Adrenal gland (tissue), 5 donors: ENCODE data around the gene BAHCC1.

Experiments
- POLR2A ChIP-seq, 2 donors: fragments of 450-650 bp; IDR thresholded peaks; one replicate each; pipeline ENCODE4 v1.6.1; 2017; ENCODE audit warnings: antibody characterized with exemption in 2 of 2, mild to moderate bottlenecking in 2 of 2, moderate library complexity in 1 of 2
- TF ChIP-seq, protein P1 (sequence below), 6 experiments: fragments of 450-650 bp in 4 of 6; fragments of 200-600 bp in 2 of 6; sonication (generic) in 1 of 6; IDR thresholded peaks; 1 replicate in 5 of 6; 2 replicates in 1 of 6; pipeline versions ENCODE4 v1.5.1 to v1.8.0; 2016 to 2021; ENCODE audit warnings: antibody characterized with exemption in 6 of 6, mild to moderate bottlenecking in 2 of 6, moderate library complexity in 1 of 6
- donor health status: DM: no; HTN: no; CAD: no.

DNA sequence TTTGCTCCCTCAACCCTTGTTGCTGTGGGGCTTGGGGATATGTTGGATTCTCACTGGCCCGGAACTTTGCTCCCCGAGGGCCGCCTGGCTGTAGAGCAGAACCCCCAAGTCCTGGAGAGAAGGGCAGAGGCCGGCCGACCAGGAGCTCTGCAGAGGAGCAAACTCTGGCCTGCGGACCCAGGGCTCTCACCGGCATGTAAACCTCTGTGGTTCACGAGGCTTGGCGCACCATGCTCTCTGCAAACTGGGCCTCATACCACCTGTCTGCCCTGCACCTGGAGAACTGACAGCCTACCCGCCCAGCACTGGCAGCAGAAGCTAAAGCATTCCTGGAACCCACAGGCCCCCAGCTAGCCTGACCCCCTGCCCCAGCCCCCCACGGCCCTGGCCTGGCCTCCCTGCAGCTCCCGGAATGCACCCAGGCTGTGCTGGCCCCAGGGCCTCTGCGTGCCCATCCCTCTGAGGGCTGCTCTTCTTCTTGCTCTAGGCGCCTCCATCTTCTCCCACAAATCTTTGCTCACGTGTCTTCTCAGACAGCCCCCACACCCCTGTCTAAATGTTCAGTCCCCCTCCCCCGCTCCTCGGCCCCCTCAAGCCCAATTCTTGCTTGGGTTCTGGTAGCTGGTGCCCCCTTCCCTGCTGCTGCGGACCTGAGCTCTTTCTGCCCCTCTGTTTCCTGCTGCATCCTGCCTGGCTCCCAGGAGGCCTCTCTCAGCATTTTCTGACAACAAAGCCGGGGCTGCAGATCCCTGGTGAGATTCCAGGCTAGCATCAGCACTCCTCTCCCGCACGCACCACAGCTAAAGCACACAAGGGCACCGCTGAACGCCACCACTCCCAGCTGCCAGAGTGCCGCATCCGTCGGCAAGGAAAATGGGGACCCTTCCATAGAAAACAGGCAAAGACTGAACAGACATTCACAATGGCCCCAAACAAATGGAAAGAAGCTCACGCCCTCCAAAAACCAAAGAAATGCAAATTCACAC lies 94.0 kb downstream of the BAHCC1 start:
- TF ChIP-seq, protein P1, sequence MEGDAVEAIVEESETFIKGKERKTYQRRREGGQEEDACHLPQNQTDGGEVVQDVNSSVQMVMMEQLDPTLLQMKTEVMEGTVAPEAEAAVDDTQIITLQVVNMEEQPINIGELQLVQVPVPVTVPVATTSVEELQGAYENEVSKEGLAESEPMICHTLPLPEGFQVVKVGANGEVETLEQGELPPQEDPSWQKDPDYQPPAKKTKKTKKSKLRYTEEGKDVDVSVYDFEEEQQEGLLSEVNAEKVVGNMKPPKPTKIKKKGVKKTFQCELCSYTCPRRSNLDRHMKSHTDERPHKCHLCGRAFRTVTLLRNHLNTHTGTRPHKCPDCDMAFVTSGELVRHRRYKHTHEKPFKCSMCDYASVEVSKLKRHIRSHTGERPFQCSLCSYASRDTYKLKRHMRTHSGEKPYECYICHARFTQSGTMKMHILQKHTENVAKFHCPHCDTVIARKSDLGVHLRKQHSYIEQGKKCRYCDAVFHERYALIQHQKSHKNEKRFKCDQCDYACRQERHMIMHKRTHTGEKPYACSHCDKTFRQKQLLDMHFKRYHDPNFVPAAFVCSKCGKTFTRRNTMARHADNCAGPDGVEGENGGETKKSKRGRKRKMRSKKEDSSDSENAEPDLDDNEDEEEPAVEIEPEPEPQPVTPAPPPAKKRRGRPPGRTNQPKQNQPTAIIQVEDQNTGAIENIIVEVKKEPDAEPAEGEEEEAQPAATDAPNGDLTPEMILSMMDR (IDR thresholded peaks at IDR 0.05) = no peak
- no peak for TF ChIP-seq POLR2A (IDR thresholded peaks at IDR 0.05)
